ENCODE measurements around the gene CAMKMT. TPM values are rescaled to one million over a fixed set of nuclear protein-coding genes. Genes with fewer than 3 reads are reported as not detected.

The CAMKMT gene
- total RNA-seq, 2 experiments from 2014 or later, result 11.9 to 13.9 TPM

DNA sequence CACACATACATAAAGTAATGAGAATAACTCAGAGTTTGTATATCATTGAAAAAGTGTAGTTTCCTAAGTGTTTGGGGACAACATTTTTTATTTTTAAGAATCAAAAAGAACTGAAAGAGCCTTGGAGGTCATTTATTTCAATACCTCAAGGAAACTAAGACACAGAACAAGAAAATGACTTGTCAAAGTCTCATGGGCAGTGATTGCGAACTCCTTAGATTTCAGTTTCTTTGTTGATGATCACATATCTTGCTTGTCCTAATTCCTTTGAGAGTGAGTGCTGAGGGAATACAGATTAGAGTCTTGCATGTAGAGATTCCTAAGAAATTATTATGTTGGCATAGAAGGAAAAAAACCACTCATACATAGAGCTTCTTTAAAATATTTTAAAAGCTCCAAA, 243.8 kb downstream of the CAMKMT start:
- Mint-ChIP-seq H3K27ac (no peak overlapping the region), H3K4me1 (ENCODE audit: low read depth) (no peaks in the 10 kb centered on the region), H3K36me3 (ENCODE audit: low read depth) (peaks cover 7% of the 10 kb centered on the region), H3K4me3 (no peak overlapping the region), H3K27me3 (no peaks in the 10 kb centered on the region), H3K9me3 (peaks cover 2% of the 10 kb centered on the region)
- Histone ChIP-seq H3K27me3 (ENCODE audit: control insufficient read depth in 1 of 2, insufficient read depth in 2 of 2, low read length in 2 of 2) (no peaks in the 10 kb centered on the region), H3K27ac (ENCODE audit: low read depth in 1 of 2, low read length in 2 of 2) (no peak overlapping the region), H3K4me3 (ENCODE audit: low read length) (no peak overlapping the region), H3K36me3 (ENCODE audit: insufficient read depth, low read length) (no peaks in the 10 kb centered on the region), H3K4me1 (ENCODE audit: insufficient read depth, low read length) (no peaks in the 10 kb centered on the region), H3K9me3 (ENCODE audit: control insufficient read depth in 1 of 2, insufficient read depth in 1 of 2, low read length in 2 of 2) (no peaks in the 10 kb centered on the region)
- TF ChIP-seq, protein P1, sequence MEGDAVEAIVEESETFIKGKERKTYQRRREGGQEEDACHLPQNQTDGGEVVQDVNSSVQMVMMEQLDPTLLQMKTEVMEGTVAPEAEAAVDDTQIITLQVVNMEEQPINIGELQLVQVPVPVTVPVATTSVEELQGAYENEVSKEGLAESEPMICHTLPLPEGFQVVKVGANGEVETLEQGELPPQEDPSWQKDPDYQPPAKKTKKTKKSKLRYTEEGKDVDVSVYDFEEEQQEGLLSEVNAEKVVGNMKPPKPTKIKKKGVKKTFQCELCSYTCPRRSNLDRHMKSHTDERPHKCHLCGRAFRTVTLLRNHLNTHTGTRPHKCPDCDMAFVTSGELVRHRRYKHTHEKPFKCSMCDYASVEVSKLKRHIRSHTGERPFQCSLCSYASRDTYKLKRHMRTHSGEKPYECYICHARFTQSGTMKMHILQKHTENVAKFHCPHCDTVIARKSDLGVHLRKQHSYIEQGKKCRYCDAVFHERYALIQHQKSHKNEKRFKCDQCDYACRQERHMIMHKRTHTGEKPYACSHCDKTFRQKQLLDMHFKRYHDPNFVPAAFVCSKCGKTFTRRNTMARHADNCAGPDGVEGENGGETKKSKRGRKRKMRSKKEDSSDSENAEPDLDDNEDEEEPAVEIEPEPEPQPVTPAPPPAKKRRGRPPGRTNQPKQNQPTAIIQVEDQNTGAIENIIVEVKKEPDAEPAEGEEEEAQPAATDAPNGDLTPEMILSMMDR (IDR thresholded peaks at IDR 0.05), result no peak
- ChIA-PET POLR2A (no interaction called here), CTCF (no interaction called here)
- DNase-seq (no peak), ATAC-seq (ENCODE audit: poor library complexity) (no peak)
- intact Hi-C loops (cut with DNase I, micrococcal nuclease), result no loop called here

DNA sequence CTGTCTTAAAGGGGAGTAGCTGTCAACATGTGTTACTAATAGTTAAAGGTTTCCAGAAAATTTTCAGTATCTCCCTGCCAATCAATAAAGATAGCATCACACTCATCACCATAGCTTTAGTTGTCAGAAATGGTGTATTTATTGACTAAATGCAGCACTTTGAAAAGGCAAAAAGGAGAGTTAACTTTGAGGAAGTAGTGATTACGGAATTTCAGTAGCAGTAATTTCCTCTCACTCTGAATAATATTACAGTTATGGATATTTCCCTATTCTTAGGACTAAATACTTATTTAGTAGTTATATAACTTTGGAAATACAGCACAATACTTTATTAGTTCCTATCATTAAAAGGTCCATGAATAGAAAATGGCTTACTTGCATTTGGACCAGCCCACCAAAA, 250.5 kb downstream of the CAMKMT start:
- Histone ChIP-seq H3K36me3 (ENCODE audit: insufficient read depth, low read length) (no peaks in the 10 kb centered on the region), H3K4me1 (ENCODE audit: insufficient read depth, low read length) (peaks cover 3% of the 10 kb centered on the region), H3K9me3 (ENCODE audit: control insufficient read depth in 1 of 2, insufficient read depth in 1 of 2, low read length in 2 of 2) (no peaks in the 10 kb centered on the region), H3K27ac (ENCODE audit: low read depth in 1 of 2, low read length in 2 of 2) (no peak overlapping the region), H3K4me3 (ENCODE audit: low read length) (no peak overlapping the region), H3K27me3 (ENCODE audit: control insufficient read depth in 1 of 2, insufficient read depth in 2 of 2, low read length in 2 of 2) (no peaks in the 10 kb centered on the region)
- TF ChIP-seq, protein P1 (IDR thresholded peaks at IDR 0.05), result no peak
- Mint-ChIP-seq H3K9me3 (no peaks in the 10 kb centered on the region), H3K27me3 (no peaks in the 10 kb centered on the region), H3K36me3 (ENCODE audit: low read depth) (no peaks in the 10 kb centered on the region), H3K4me1 (ENCODE audit: low read depth) (no peaks in the 10 kb centered on the region), H3K4me3 (no peak overlapping the region), H3K27ac (no peak overlapping the region)
- intact Hi-C loops (cut with DNase I, micrococcal nuclease), result no loop called here
- CTCF ChIA-PET, result no interaction called here
- DNase-seq (no peak), ATAC-seq (ENCODE audit: poor library complexity) (no peak)
- POLR2A ChIA-PET, result no interaction called here

DNA sequence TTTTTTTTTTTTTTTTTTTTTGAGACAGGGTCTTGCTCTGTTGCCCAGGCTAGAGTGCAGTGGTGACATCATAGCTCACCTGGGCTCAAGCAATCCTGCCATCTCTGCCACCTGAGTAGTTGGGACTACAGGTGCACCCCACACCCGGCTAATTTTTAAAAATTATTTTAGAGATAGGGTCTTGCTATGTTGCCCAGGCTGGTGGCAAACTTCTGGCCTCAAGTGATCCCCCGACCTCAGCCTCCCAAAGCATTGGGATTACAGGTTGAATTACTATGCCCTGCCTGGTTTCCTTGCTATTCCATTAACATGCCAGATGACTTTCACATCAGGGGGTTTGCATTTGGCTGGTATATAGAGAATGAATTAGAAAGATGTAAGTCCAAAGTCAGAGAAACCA, 253.2 kb downstream of the CAMKMT start:
- ATAC-seq (ENCODE audit: poor library complexity), result no peak
- H3K9me3 Mint-ChIP-seq, result no peaks in the 10 kb centered on the region
- Histone ChIP-seq H3K4me1 (ENCODE audit: insufficient read depth, low read length) (peaks cover 5% of the 10 kb centered on the region), H3K27ac (ENCODE audit: low read depth in 1 of 2, low read length in 2 of 2) (no peak overlapping the region), H3K9me3 (ENCODE audit: control insufficient read depth in 1 of 2, insufficient read depth in 1 of 2, low read length in 2 of 2) (no peaks in the 10 kb centered on the region), H3K27me3 (ENCODE audit: control insufficient read depth in 1 of 2, insufficient read depth in 2 of 2, low read length in 2 of 2) (no peaks in the 10 kb centered on the region), H3K36me3 (ENCODE audit: insufficient read depth, low read length) (no peaks in the 10 kb centered on the region), H3K4me3 (ENCODE audit: low read length) (no peak overlapping the region)
- no peak for DNase-seq
- no peak overlapping the region for H3K4me3 Mint-ChIP-seq
- intact Hi-C loops (cut with DNase I, micrococcal nuclease), result no loop called here
- TF ChIP-seq, protein P1 (IDR thresholded peaks at IDR 0.05), result no peak
- H3K36me3 Mint-ChIP-seq (ENCODE audit: low read depth), result no peaks in the 10 kb centered on the region
- H3K4me1 Mint-ChIP-seq (ENCODE audit: low read depth), result no peaks in the 10 kb centered on the region
- H3K27ac Mint-ChIP-seq, result no peak overlapping the region
- H3K27me3 Mint-ChIP-seq, result no peaks in the 10 kb centered on the region
- ChIA-PET CTCF (no interaction called here), POLR2A (no interaction called here)
